ENCODE results near the gene TXLNG. TPM values are rescaled to one million over a fixed set of nuclear protein-coding genes. Genes with fewer than 3 reads are reported as not detected.
A peak's percentile ranks its signal among the peaks of the same experiment; 100 is the strongest.

The TXLNG gene
- total RNA-seq, 4 donors from 2014 or later, result 9.0 to 16.8 (median 14.3) TPM

- TF ChIP-seq POLR2A (IDR thresholded peaks at IDR 0.05), result no peak
- TF ChIP-seq EP300 (IDR thresholded peaks at IDR 0.05), result no peak
- no peak for TF ChIP-seq CTCF (IDR thresholded peaks at IDR 0.05)
- TF ChIP-seq POLR2AphosphoS5 (IDR thresholded peaks at IDR 0.05), result no peak
- Histone ChIP-seq H3K4me3 (no peak overlapping the region), H3K4me1 (no peaks in the 10 kb centered on the region), H3K9me3 (no peaks in the 10 kb centered on the region), H3K27me3 (no peaks in the 10 kb centered on the region), H3K27ac (no peak overlapping the region), H3K36me3 (peaks cover 0 to 7% of the 10 kb centered on the region in 2 donors)
- 100% methylated on average over 1 of the region's 1 CpG for WGBS, 2 donors (ENCODE audit: low coverage in 1 of 2)
- no peak for ATAC-seq
Measured at GRCh38 chrX:16814597-16814996, 28.3 kb downstream of the TXLNG start.

GRCh38 chrX:16819634-16820033 lies 33.4 kb downstream of the TXLNG start:
- Histone ChIP-seq H3K27ac (no peak overlapping the region), H3K4me3 (no peak overlapping the region), H3K27me3 (no peaks in the 10 kb centered on the region), H3K36me3 (peaks cover 0 to 38% of the 10 kb centered on the region in 2 donors), H3K4me1 (no peaks in the 10 kb centered on the region), H3K9me3 (no peaks in the 10 kb centered on the region)
- WGBS, 2 donors (ENCODE audit: low coverage in 1 of 2), result 41 to 68% methylated on average over 5 of the region's 5 CpGs
- TF ChIP-seq EP300 (IDR thresholded peaks at IDR 0.05), result no peak
- TF ChIP-seq CTCF (IDR thresholded peaks at IDR 0.05), result no peak
- TF ChIP-seq POLR2A (IDR thresholded peaks at IDR 0.05), result no peak
- TF ChIP-seq POLR2AphosphoS5 (IDR thresholded peaks at IDR 0.05), result no peak
- no peak for ATAC-seq

GRCh38 chrX:16822723-16823122 lies 36.5 kb downstream of the TXLNG start:
- WGBS, 2 donors (ENCODE audit: low coverage in 1 of 2), result 100% methylated on average over 1 of the region's 2 CpGs; no CpG with 5 or more reads in 1 of the 2 donors
- Histone ChIP-seq H3K27me3 (no peaks in the 10 kb centered on the region), H3K36me3 (peaks cover 0 to 38% of the 10 kb centered on the region in 2 donors), H3K4me3 (no peak overlapping the region), H3K27ac (no peak overlapping the region), H3K9me3 (no peaks in the 10 kb centered on the region), H3K4me1 (peaks cover 0 to 15% (median 3%) of the 10 kb centered on the region in 3 donors)
- no peak for TF ChIP-seq EP300 (IDR thresholded peaks at IDR 0.05)
- TF ChIP-seq CTCF (IDR thresholded peaks at IDR 0.05), result no peak
- TF ChIP-seq POLR2AphosphoS5 (IDR thresholded peaks at IDR 0.05), result no peak
- no peak for TF ChIP-seq POLR2A (IDR thresholded peaks at IDR 0.05)
- no peak for ATAC-seq

GRCh38 chrX:16825264-16826035 lies 39.2 kb downstream of the TXLNG start:
- TF ChIP-seq CTCF (IDR thresholded peaks at IDR 0.05), result no peak
- no peak for TF ChIP-seq POLR2A (IDR thresholded peaks at IDR 0.05)
- no peak for TF ChIP-seq POLR2AphosphoS5 (IDR thresholded peaks at IDR 0.05)
- no peak for TF ChIP-seq EP300 (IDR thresholded peaks at IDR 0.05)
- H3K27ac ChIP-seq, result no peak overlapping the region
- 62 to 80% methylated on average over 8 of the region's 8 CpGs for WGBS, 2 donors (ENCODE audit: low coverage in 1 of 2)
- no peak for ATAC-seq
- H3K4me1 ChIP-seq, result peaks cover 0 to 27% (median 3%) of the 10 kb centered on the region in 3 donors
- H3K27me3 ChIP-seq, result no peaks in the 10 kb centered on the region
- H3K36me3 ChIP-seq, result peaks cover 0 to 36% of the 10 kb centered on the region in 2 donors
- H3K4me3 ChIP-seq, result no peak overlapping the region
- no peaks in the 10 kb centered on the region for H3K9me3 ChIP-seq

GRCh38 chrX:16826207-16826606 lies 39.9 kb downstream of the TXLNG start:
- Histone ChIP-seq H3K27me3 (no peaks in the 10 kb centered on the region), H3K9me3 (no peaks in the 10 kb centered on the region), H3K4me1 (peaks cover 0 to 27% (median 3%) of the 10 kb centered on the region in 3 donors), H3K36me3 (peaks cover 0 to 28% of the 10 kb centered on the region in 2 donors), H3K27ac (peak overlapping the region in 1 of 4 donors; percentile 70), H3K4me3 (no peak overlapping the region)
- peak; percentile 5 for TF ChIP-seq POLR2AphosphoS5 (IDR thresholded peaks at IDR 0.05)
- peak in 3 of 4 experiments; percentile 35 to 63 (median 56) for TF ChIP-seq CTCF (IDR thresholded peaks at IDR 0.05)
- no peak for TF ChIP-seq POLR2A (IDR thresholded peaks at IDR 0.05)
- no peak for TF ChIP-seq EP300 (IDR thresholded peaks at IDR 0.05)
- 57 to 66% methylated on average over 3 of the region's 3 CpGs for WGBS, 2 donors (ENCODE audit: low coverage in 1 of 2)
- ATAC-seq, result no peak
